SJCRH30 (cell line): ENCODE results near the gene ABHD17A. TPM values are rescaled to one million over a fixed set of nuclear protein-coding genes. Genes with fewer than 3 reads are reported as not detected.
"Not testable (repeated sequence)": the region's sequence is repeated elsewhere in the genome, so short reads cannot be mapped to it uniquely, and the experiment has no call there.

ENCODE experiments used
- DNase-seq, 2 experiments: peaks; one replicate each; pipeline ENCODE4 v3.0.0-alpha.2; 2015 to 2020
- H3K27ac ChIP-seq: fragments of 250-450 bp; sonication (Bioruptor Pico); 2 replicates; pipeline ENCODE4 v1.5.1; 2020; ENCODE audit warnings: mild to moderate bottlenecking, moderate library complexity
- H3K27me3 ChIP-seq: fragments of 250-450 bp; sonication (Bioruptor Pico); 2 replicates; pipeline ENCODE4 v1.5.1; 2020; ENCODE audit warnings: mild to moderate bottlenecking, moderate library complexity
- H3K36me3 ChIP-seq: fragments of 250-450 bp; sonication (Bioruptor Pico); 2 replicates; pipeline ENCODE4 v1.5.1; 2020; ENCODE audit warnings: mild to moderate bottlenecking, moderate library complexity
- H3K4me1 ChIP-seq: fragments of 250-450 bp; sonication (Bioruptor Pico); 2 replicates; pipeline ENCODE4 v1.5.1; 2020; ENCODE audit warnings: mild to moderate bottlenecking, moderate library complexity
- H3K4me3 ChIP-seq: fragments of 250-450 bp; sonication (Bioruptor Pico); 2 replicates; pipeline ENCODE4 v1.5.1; 2020; ENCODE audit warnings: mild to moderate bottlenecking, moderate library complexity
- H3K9me3 ChIP-seq: fragments of 250-450 bp; sonication (Bioruptor Pico); replicated peaks from 2 replicates; pipeline ENCODE4 v1.5.1; 2020; ENCODE audit warnings: mild to moderate bottlenecking, moderate library complexity
- total RNA-seq: library from RNA; depleted of rRNA; stranded (reverse); fragments of >200 nt; shearing (Covaris generic); gene quantifications from 2 replicates; pipeline ENCODE4 v1.2.3, GENCODE V29; 2014; rRNA removed

Gene ABHD17A
- total RNA-seq = 39.2 and 41.6 TPM in 2 replicates

DNA sequence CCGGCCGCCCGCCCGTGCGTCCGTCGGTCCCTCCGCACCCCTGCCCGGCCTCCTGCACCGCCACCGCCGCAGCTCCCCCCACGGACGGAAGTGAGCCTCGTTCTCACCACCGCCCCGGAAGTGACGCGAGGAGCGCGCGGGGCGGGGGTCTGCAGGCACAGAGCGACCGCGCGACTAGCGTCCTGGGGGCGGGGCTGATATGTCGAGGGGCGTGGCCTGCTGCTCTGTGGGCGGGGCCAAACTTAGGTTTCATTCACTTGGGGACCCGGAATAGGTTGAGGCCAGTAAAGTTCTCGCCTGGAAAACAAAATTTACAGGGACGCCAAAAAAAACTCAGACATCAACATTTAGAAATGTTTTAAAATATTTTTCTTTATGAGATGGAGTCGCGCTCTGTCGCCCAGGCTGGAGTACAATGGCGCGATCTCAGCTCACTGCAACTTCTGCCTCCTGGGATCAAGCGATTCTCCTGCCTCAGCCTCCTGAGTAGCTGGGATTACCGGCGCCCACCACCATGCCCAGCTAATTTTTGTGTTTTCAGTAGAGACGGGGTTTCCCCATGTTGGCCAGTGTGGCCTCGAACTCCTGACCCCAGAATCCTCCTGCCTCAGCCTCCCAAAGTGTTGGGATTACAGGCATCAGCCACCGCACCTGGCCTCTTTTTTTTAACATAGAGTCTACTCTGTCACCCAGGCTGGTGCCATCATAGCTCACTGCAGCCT, at the start of gene ABHD17A:
ABHD17A (minus strand) TSS at position 99 of the 722 bp plus-strand sequence. CDS start 3,930 bp downstream, outside the sequence.
- DNase-seq = peak; percentile 92
- peak within 1 kb of the TSS; percentile 81 for H3K4me3 ChIP-seq
- not testable (repeated sequence) for H3K27me3 ChIP-seq, H3K4me1 ChIP-seq, H3K9me3 ChIP-seq, H3K36me3 ChIP-seq, H3K27ac ChIP-seq

- no peak overlapping the region for H3K4me3 ChIP-seq
- peaks cover 4% of the 10 kb centered on the region for H3K9me3 ChIP-seq
- 0 out of 2 replicates have a peak, but pooled peaks cover 2% of the 10 kb centered on the region for H3K27me3 ChIP-seq
- no peak overlapping the region for H3K27ac ChIP-seq
- no peak for DNase-seq
- no peaks in the 10 kb centered on the region for H3K36me3 ChIP-seq
- peaks cover 8% of the 10 kb centered on the region; the same call in 1 of the 2 replicates for H3K4me1 ChIP-seq
Observed at GRCh38 chr19:1933942-1934341, 48.6 kb upstream of the ABHD17A start.

GRCh38 chr19:1933244-1933643, 47.9 kb upstream of the ABHD17A start:
- Histone ChIP-seq H3K27ac (no peak overlapping the region), H3K9me3 (peaks cover 4% of the 10 kb centered on the region), H3K4me3 (no peak overlapping the region), H3K36me3 (no peaks in the 10 kb centered on the region), H3K4me1 (peaks cover 8% of the 10 kb centered on the region; the same call in 1 of the 2 replicates), H3K27me3 (0 out of 2 replicates have a peak, but pooled peaks cover 2% of the 10 kb centered on the region)
- DNase-seq = no peak

GRCh38 chr19:1932395-1932794, 47.1 kb upstream of the ABHD17A start:
- no peak overlapping the region for H3K27ac ChIP-seq
- peaks cover 4% of the 10 kb centered on the region for H3K9me3 ChIP-seq
- no peak for DNase-seq
- H3K4me1 ChIP-seq = peaks cover 8% of the 10 kb centered on the region; the same call in 1 of the 2 replicates
- H3K4me3 ChIP-seq = no peak overlapping the region
- no peaks in the 10 kb centered on the region for H3K36me3 ChIP-seq
- 0 out of 2 replicates have a peak, but pooled peaks cover 2% of the 10 kb centered on the region for H3K27me3 ChIP-seq

DNA sequence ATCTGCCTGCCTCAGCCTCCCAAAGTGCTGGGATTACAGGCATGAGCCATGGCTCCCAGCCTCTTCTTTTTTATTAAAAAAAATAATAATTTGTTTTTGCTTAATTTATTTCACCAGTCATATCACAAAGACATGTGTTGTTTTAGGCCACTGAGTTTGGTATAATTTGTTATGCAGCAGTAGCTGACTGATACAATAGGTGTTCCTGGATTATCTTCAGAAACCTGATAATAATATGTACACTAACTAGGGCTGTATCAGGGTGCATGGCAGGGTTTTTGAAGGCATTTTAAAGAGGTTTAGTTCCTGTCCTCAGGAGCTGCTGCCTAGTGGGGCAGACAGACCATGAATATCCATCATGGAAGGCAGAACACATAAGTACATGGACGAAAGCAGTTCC, 46.1 kb upstream of the ABHD17A start:
- no peak for DNase-seq
- no peak overlapping the region for H3K27ac ChIP-seq

DNA sequence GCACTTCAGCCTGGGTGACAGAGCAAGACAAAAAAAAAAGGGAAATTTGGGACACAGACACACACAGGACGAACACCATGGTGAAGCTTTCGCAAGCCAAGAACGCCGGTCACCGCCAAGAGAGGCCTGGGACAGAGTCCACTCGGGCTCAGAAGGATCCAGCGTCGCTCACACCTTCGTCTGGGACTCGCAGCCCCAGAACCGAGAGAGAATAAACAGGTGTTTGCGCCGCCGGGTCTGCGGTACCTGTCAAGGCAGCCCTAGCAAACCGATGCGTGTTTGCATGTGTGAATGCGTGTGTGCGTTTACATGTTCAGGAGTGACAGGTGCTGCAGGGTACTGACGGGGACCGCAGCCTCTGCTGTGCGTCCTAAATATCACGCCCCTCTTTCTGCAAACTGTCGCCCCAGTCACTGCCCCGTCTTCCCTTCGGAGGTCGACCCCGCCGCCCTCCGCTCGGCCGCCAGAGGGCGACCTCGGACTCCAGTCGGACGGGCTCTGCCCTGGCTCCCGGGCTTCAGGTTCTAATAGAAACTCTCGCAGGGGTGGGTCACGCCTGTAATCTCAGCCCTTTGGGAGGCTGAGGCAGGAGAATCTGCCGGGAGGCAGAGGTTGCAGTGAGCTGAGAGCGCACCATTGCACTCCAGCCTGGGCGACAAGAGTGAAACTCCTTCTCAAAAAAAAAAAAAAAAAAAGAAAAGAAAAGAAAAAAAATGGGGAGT, 43.9 kb upstream of the ABHD17A start:
- 0 out of 2 replicates have a peak, but pooled peaks cover 2% of the 10 kb centered on the region for H3K27me3 ChIP-seq
- no peak overlapping the region for H3K27ac ChIP-seq

More for the DNA sequence above, 46.1 kb upstream of the ABHD17A start:
- H3K36me3 ChIP-seq = no peaks in the 10 kb centered on the region
- 0 out of 2 replicates have a peak, but pooled peaks cover 2% of the 10 kb centered on the region for H3K27me3 ChIP-seq
- H3K4me3 ChIP-seq = no peak overlapping the region
- peaks cover 4% of the 10 kb centered on the region for H3K9me3 ChIP-seq
- peaks cover 6% of the 10 kb centered on the region; the same call in 1 of the 2 replicates for H3K4me1 ChIP-seq

DNA sequence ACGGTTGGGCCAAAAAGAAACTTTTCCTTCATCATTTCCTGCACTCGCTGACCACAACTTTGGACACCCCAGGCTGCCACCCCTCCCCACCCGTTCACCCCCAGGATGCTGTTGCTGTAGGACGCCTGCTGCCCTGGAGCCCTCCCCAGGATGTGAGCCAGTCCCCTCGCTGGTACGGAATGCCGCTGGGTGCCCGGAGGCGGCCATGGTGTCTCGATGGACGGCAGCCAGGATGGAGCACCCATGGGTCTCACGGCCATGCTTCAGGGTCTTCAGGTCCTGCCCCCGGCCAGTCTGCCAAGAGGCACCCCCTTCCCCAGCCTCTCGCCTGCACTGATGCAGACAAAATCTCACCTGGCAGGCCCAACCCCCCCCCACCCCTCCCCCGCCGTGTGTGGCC, 40.2 kb upstream of the ABHD17A start:
- H3K27me3 ChIP-seq = 0 out of 2 replicates have a peak, but pooled peaks cover 2% of the 10 kb centered on the region
- H3K27ac ChIP-seq = no peak overlapping the region
- no peak overlapping the region for H3K4me3 ChIP-seq
- no peak for DNase-seq
- H3K36me3 ChIP-seq = peaks cover 8% of the 10 kb centered on the region; the same call in 1 of the 2 replicates
- no peaks in the 10 kb centered on the region; the same call in 1 of the 2 replicates for H3K4me1 ChIP-seq
- H3K9me3 ChIP-seq = no peaks in the 10 kb centered on the region

More for the DNA sequence above, 43.9 kb upstream of the ABHD17A start:
- Histone ChIP-seq H3K4me1 (no peaks in the 10 kb centered on the region; the same call in 1 of the 2 replicates), H3K4me3 (no peak overlapping the region), H3K36me3 (no peaks in the 10 kb centered on the region), H3K9me3 (peaks cover 4% of the 10 kb centered on the region)
- peak; percentile 77 to 83 for DNase-seq

- 0 out of 2 replicates have a peak, but pooled peaks cover 2% of the 10 kb centered on the region for H3K27me3 ChIP-seq
- no peaks in the 10 kb centered on the region for H3K4me1 ChIP-seq
- no peak overlapping the region for H3K4me3 ChIP-seq
- no peak for DNase-seq
- no peak overlapping the region for H3K27ac ChIP-seq
- peaks cover 8% of the 10 kb centered on the region; the same call in 1 of the 2 replicates for H3K36me3 ChIP-seq
- H3K9me3 ChIP-seq = no peaks in the 10 kb centered on the region
Observed at GRCh38 chr19:1924320-1924961, 39.1 kb upstream of the ABHD17A start.

DNA sequence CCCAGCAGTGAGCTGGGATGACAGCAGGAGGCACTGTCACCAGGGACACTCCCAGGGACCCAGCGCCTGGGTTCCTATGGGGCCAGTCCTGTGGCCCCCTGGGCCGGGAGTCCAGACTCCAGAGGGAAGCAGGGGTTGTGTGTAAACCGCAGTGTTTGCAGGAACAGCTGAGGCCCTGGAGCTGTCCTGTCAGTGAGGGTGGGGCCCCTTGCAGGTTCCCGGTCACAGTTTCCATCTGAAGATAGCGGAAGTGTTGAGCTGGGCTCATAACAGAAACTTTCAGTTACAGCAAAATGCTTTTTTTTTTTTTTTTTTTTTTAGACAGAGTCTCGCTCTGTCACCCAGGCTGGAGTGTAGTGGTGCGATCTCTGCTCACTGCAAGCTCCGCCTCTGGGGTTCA, 38.0 kb upstream of the ABHD17A start:
- no peaks in the 10 kb centered on the region for H3K4me1 ChIP-seq
- H3K27ac ChIP-seq = no peak overlapping the region
- no peaks in the 10 kb centered on the region for H3K9me3 ChIP-seq
- no peak overlapping the region for H3K4me3 ChIP-seq
- peaks cover 8% of the 10 kb centered on the region; the same call in 1 of the 2 replicates for H3K36me3 ChIP-seq
- DNase-seq = no peak
- no peaks in the 10 kb centered on the region for H3K27me3 ChIP-seq

DNA sequence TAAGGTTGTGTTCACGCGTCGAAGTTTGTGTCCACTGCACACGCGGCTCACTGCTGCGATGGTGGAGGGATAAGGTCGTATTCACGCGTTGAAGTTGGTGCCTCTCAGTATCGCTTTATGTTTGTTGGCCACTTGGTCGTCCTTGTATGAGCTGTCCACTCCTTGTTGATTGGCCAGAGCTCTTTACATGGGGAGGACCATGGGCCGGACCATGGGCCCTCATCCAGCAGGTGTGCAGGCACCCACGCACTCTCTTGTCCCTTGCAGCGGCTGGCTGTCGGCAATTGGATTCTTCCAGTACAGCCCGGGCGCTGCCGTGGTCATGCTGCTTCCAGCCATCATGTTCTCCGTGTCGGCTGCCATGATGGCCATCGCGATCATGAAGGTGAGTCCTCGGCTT, 37.5 kb upstream of the ABHD17A start:
- peaks cover 8% of the 10 kb centered on the region; the same call in 1 of the 2 replicates for H3K36me3 ChIP-seq
- no peak overlapping the region for H3K4me3 ChIP-seq
- DNase-seq = no peak
- H3K9me3 ChIP-seq = no peaks in the 10 kb centered on the region
- H3K27ac ChIP-seq = no peak overlapping the region
- H3K27me3 ChIP-seq = no peaks in the 10 kb centered on the region
- no peaks in the 10 kb centered on the region for H3K4me1 ChIP-seq

GRCh38 chr19:1921825-1922224, 36.5 kb upstream of the ABHD17A start:
- peaks cover 8% of the 10 kb centered on the region; the same call in 1 of the 2 replicates for H3K36me3 ChIP-seq
- DNase-seq = no peak
- H3K4me3 ChIP-seq = no peak overlapping the region
- H3K27ac ChIP-seq = no peak overlapping the region
- H3K4me1 ChIP-seq = no peaks in the 10 kb centered on the region
- no peaks in the 10 kb centered on the region for H3K27me3 ChIP-seq
- H3K9me3 ChIP-seq = no peaks in the 10 kb centered on the region

DNA sequence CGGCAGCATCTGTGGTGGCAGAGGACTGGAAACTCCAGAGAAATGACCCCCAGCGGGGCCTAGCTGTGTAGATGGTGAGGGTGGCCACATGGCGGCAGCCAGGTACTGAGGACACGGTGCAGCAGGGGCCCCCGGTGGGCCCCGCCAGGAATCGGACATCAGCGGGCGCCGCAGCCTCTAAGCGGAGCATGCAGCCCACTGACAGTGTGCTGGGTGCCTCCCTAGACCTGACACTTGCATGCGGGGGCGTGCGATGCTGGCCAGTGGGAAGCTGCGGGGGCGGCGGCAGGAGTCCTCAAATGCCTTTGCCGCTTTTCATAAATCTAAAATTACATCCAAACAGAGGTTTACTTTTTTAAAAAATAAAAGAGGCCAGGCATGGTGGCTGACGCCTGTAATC, 36.0 kb upstream of the ABHD17A start:
- Histone ChIP-seq H3K27ac (no peak overlapping the region), H3K27me3 (no peaks in the 10 kb centered on the region), H3K4me1 (no peaks in the 10 kb centered on the region), H3K9me3 (no peaks in the 10 kb centered on the region), H3K4me3 (no peak overlapping the region), H3K36me3 (peaks cover 8% of the 10 kb centered on the region; the same call in 1 of the 2 replicates)
- DNase-seq = no peak

DNA sequence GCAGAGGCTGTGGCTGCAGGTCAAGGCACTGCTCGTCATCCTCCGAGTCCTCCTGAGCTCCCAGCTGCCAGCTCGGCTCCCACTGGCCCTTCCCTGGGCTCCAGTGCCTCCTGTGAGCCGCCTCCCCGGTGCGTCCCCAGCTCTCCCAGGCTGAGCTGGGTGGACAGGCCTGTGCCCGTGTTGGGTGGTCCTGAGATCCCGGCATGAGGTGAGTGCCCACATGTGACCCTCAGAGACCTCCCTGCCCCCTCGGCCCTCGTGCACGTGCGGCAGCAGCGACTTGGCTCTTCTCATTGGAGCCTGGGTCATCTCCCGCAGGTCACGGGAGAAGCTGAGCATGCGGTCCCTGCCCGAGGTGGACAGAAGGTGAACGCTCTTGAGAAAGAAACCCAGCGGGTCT, 35.3 kb upstream of the ABHD17A start:
- H3K9me3 ChIP-seq = no peaks in the 10 kb centered on the region
- H3K27ac ChIP-seq = no peak overlapping the region
- H3K4me1 ChIP-seq = no peaks in the 10 kb centered on the region
- H3K4me3 ChIP-seq = no peak overlapping the region
- no peaks in the 10 kb centered on the region for H3K27me3 ChIP-seq
- DNase-seq = no peak
- peaks cover 8% of the 10 kb centered on the region; the same call in 1 of the 2 replicates for H3K36me3 ChIP-seq

GRCh38 chr19:1918975-1919374, 33.7 kb upstream of the ABHD17A start:
- no peak for DNase-seq
- no peaks in the 10 kb centered on the region for H3K9me3 ChIP-seq
- H3K4me3 ChIP-seq = no peak overlapping the region
- no peaks in the 10 kb centered on the region for H3K4me1 ChIP-seq
- H3K27me3 ChIP-seq = no peaks in the 10 kb centered on the region
- peaks cover 8% of the 10 kb centered on the region; the same call in 1 of the 2 replicates for H3K36me3 ChIP-seq
- H3K27ac ChIP-seq = no peak overlapping the region
